HepG2 (cell line): ENCODE measurements around the gene PARP8. TPM values are rescaled to one million over a fixed set of nuclear protein-coding genes. Genes with fewer than 3 reads are reported as not detected.
"Not testable (repeated sequence)": the region's sequence is repeated elsewhere in the genome, so short reads cannot be mapped to it uniquely, and the experiment has no call there.

ENCODE experiments used
- ATAC-seq: fragments of 200-7000 bp; cut with Tn5 transposase; 3 replicates; pipeline ENCODE4 v1.9.1; 2020; ENCODE audit warnings: mild to moderate bottlenecking, moderate library complexity
- BruUV-seq: library from RNA; stranded (reverse); fragments of 400-500 nt; replicated peaks from 2 replicates; lab custom pipeline; 2021; lab: Mats Ljungman, UMichigan
- CTCF ChIA-PET: fragments of 300-600 bp; formaldehyde crosslinking; extraction: SDS; loops from one replicate; lab custom pipeline; 2021; ENCODE audit warnings: low total read pairs, inconsistent platforms, low intra/inter-chr PET ratio; lab: Yijun Ruan, JAX
- POLR2A ChIA-PET: fragments of 350-600 bp; sonication (Branson Sonifier 250); formaldehyde crosslinking; loops from one replicate; lab custom pipeline; 2020; ENCODE audit warnings: antibody characterized with exemption, inconsistent platforms; lab: Yijun Ruan, JAX
- DNase-seq: peaks from one replicate; pipeline ENCODE4 v3.0.0-alpha.2; 2015; ENCODE audit warnings: low spot score
- FAIRE-seq: peaks from 3 replicates; lab custom pipeline; 2011; peaks lifted over from hg19 to GRCh38; lab: Jason Lieb, UNC
- H2AFZ ChIP-seq: one replicate; pipeline ENCODE4 v1.6.1; 2011; ENCODE audit warnings: low read length, inconsistent platforms
- H3K27ac ChIP-seq: fragments of 300-600 bp; 3 replicates; pipeline ENCODE4 v1.8.0; 2011; ENCODE audit warnings: mixed run types, mild to moderate bottlenecking, mixed read lengths, low read length, inconsistent platforms; ENCODE audit not compliant: insufficient read depth; ENCODE audit errors: extremely low read length
- H3K27me3 ChIP-seq, 2 experiments: fragments of 200-600 bp in 1 of 2; 2 replicates in 1 of 2; 3 replicates in 1 of 2; pipeline versions ENCODE4 v1.6.0 to v1.8.0; 2011; ENCODE audit warnings: low read length in 2 of 2, mild to moderate bottlenecking in 2 of 2, moderate library complexity in 2 of 2, inconsistent platforms in 1 of 2; ENCODE audit not compliant: insufficient read depth in 2 of 2, control insufficient read depth in 1 of 2
- H3K36me3 ChIP-seq, 2 experiments: fragments of 200-600 bp in 1 of 2; replicated peaks in 1 of 2; 2 replicates in 1 of 2; 3 replicates in 1 of 2; pipeline versions ENCODE4 v1.5.1 to v1.8.0; 2011; ENCODE audit warnings: low read length in 2 of 2, inconsistent platforms in 1 of 2; ENCODE audit not compliant: insufficient read depth in 2 of 2, control insufficient read depth in 1 of 2
- H3K4me1 ChIP-seq: 2 replicates; pipeline ENCODE4 v1.5.1; 2012; ENCODE audit warnings: low read length, inconsistent platforms; ENCODE audit not compliant: insufficient read depth
- H3K4me2 ChIP-seq: 2 replicates; pipeline ENCODE4 v1.6.0; 2011; ENCODE audit warnings: low read depth, low read length, inconsistent platforms
- H3K4me3 ChIP-seq, 3 experiments: fragments of 200-600 bp in 1 of 3; sonication (generic), shearing (Covaris generic) in 1 of 3; replicated peaks in 1 of 3; 2 replicates each; pipeline ENCODE4 v1.5.1; 2011 to 2016; ENCODE audit warnings: low read length in 3 of 3, inconsistent platforms in 2 of 3, low read depth in 2 of 3, mild to moderate bottlenecking in 2 of 3, control low read depth in 1 of 3, mixed read lengths in 1 of 3; ENCODE audit not compliant: insufficient read depth in 1 of 3
- H3K79me2 ChIP-seq: one replicate; pipeline ENCODE4 v1.6.1; 2011; ENCODE audit warnings: low read length, inconsistent platforms; ENCODE audit not compliant: insufficient read depth
- H3K9ac ChIP-seq: 2 replicates; pipeline ENCODE4 v1.6.0; 2011; ENCODE audit warnings: mild to moderate bottlenecking, low read depth, low read length, inconsistent platforms; ENCODE audit not compliant: insufficient read depth
- H3K9me3 ChIP-seq: 2 replicates; pipeline ENCODE4 v1.5.1; 2012; ENCODE audit warnings: mild to moderate bottlenecking, low read length
- H4K20me1 ChIP-seq: 2 replicates; pipeline ENCODE4 v1.6.0; 2011; ENCODE audit warnings: inconsistent platforms, mild to moderate bottlenecking, low read length, moderate library complexity; ENCODE audit not compliant: insufficient read depth
- CBX1 ChIP-seq: IDR thresholded peaks from one replicate; pipeline ENCODE4 v1.6.1; 2016; ENCODE audit warnings: antibody characterized with exemption, low read depth
- ZNF7 ChIP-seq: IDR thresholded peaks from 2 replicates; pipeline ENCODE4 v1.6.1; 2016; ENCODE audit warnings: missing biosample characterization, missing genetic modification reagents
- WGBS: methylation state at CpG from one replicate; pipeline ENCODE4 v1.1.6; 2017; ENCODE audit warnings: low lambda C conversion rate; 5-methylcytosine and 5-hydroxymethylcytosine counted together
- in situ Hi-C: cut with HindIII; loops from 2 replicates; pipeline ENCODE4 v1.10.0; 2017; ENCODE audit warnings: low pct_unique_long_range_greater_than_20kb; ENCODE audit not compliant: extremely low pct_ligation_motif_present
- intact Hi-C: fragments of 100-400 bp; cut with micrococcal nuclease; formaldehyde crosslinking; loops from one replicate; pipeline ENCODE4 v1.10.0; 2022; ENCODE audit not compliant: unreplicated experiment
- polyA plus RNA-seq, 8 experiments: library from polyadenylated mRNA; depleted of rRNA in 3 of 8; stranded (reverse) in 7 of 8; unstranded in 1 of 8; fragments of >200 nt; fragmentation: Illumina TruSeq in 4 of 8; extraction: Trizol in 4 of 8; gene quantifications; 2 replicates each; pipeline versions ENCODE4 v1.2.1 to v1.2.3, GENCODE V29; 2011 to 2016; ENCODE audit warnings: low read depth in 4 of 8, missing spikeins in 1 of 8, mixed read lengths in 1 of 8; ENCODE audit not compliant: insufficient read depth in 1 of 8
- total RNA-seq, 5 experiments: library from RNA; depleted of rRNA; stranded (reverse); fragments of >200 nt; fragmentation: Illumina TruSeq; extraction: Trizol; gene quantifications; 2 replicates each; pipeline ENCODE4 v1.2.3, GENCODE V29; 2016; ENCODE audit warnings: low read depth in 1 of 5
- TF ChIP-seq, protein P1 (sequence below): sonication (generic); formaldehyde crosslinking; IDR thresholded peaks from 2 replicates; pipeline ENCODE4 v1.4.0; 2020; ENCODE audit warnings: mild to moderate bottlenecking, missing genetic modification reagents

The PARP8 gene
- total and polyA plus RNA-seq, 2 of the 13 experiments (the other 11 are each of a cell fraction or from before 2014, with no cell fraction given) = 0.11 to 0.29 TPM

DNA sequence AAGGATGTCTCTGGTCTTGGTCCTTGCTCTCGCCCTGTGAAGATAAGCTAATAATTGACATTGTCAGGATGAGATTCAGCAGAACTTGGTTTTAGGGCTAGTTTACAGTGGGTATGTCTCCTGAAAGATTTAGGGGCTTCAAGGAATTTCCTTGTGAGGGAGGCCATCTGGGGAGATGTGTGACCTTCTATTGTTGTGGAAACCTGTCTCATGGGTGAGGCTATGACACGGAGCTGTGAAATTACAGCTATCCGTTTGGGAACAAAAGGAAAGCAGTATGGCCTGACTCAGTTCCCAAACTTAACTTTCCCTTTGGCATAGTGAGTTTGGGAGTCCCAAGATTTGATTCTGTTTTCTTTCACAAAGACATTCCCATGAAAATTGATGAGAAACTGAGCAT is 142.0 kb downstream of the PARP8 start (continued):
- TF ChIP-seq, protein P1, sequence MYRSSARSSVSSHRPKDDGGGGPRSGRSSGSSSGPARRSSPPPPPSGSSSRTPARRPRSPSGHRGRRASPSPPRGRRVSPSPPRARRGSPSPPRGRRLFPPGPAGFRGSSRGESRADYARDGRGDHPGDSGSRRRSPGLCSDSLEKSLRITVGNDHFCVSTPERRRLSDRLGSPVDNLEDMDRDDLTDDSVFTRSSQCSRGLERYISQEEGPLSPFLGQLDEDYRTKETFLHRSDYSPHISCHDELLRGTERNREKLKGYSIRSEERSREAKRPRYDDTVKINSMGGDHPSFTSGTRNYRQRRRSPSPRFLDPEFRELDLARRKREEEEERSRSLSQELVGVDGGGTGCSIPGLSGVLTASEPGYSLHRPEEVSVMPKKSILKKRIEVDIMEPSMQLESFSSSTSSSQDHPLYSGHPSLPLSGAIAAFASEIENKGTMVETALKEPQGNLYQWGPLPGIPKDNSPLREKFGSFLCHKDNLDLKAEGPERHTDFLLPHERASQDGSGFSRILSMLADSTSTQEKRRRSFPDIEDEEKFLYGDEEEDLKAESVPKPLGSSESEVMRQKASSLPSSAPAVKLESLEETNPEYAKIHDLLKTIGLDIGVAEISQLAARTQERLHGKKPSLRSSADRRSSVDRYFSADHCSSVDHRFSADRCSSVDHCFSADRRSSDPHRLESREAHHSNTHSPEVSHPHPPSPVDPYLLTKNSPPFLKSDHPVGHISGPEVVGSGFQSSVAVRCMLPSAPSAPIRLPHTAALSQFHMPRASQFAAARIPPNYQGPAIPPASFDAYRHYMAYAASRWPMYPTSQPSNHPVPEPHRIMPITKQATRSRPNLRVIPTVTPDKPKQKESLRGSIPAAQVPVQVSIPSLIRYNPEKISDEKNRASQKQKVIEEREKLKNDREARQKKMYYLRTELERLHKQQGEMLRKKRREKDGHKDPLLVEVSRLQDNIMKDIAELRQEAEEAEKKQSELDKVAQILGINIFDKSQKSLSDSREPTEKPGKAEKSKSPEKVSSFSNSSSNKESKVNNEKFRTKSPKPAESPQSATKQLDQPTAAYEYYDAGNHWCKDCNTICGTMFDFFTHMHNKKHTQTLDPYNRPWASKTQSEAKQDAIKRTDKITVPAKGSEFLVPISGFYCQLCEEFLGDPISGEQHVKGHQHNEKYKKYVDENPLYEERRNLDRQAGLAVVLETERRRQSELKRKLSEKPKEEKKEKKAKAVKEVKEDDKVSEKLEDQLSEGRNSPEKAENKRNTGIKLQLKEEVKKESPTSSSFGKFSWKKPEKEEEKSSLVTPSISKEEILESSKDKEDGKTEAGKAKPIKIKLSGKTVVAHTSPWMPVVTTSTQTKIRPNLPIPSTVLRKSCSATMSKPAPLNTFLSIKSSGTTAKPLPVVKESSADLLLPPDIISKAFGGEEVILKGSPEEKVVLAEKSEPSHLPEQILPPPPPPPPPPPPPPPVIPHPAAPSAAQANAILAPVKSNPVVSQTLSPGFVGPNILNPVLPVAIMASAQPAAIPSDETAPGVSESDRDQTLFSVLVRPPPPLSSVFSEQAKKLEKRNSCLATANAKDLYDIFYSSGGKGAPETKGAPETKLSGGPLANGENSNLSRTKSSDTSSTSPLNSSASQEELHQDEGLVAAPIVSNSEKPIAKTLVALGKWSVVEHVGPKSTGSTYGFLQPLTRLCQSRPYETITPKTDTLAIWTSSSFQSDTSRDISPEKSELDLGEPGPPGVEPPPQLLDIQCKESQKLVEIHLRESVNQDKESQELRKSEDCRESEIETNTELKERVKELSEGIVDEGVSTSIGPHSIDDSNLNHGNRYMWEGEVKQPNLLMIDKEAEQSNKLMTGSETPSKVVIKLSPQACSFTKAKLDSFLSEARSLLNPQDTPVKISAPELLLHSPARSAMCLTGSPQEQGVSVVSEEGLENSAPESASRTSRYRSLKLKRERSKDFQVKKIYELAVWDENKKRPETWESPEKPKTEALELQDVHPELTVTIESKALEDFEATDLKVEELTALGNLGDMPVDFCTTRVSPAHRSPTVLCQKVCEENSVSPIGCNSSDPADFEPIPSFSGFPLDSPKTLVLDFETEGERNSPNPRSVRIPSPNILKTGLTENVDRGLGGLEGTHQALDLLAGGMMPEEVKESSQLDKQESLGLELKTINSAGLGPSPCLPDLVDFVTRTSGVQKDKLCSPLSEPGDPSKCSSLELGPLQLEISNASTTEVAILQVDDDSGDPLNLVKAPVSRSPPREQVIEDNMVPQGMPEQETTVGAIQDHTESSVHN (CRISPR knock-in tag) = no peak
- TF ChIP-seq CBX1 (no peak), ZNF7 (CRISPR knock-in tag) (no peak)

DNA sequence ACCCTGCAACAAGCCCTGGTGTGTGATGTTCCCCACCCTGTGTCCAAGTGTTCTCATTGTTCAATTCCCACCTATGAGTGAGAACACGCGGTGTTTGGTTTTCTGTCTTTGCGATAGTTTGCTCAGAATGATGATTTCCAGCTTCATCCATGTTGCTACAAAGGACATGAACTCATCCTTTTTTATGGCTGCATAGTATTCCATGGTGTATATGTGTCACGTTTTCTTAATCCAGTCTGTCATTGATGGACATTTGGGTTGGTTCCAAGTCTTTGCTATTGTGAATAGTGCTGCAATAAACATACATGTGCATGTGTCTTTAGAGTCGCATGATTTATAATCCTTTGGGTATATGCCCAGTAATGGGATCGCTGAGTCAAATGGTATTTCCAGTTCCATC is 145.3 kb downstream of the PARP8 start:
- CTCF ChIA-PET, ATAC-seq, in situ Hi-C loops, H2AFZ ChIP-seq, H3K79me2 ChIP-seq, POLR2A ChIA-PET, H3K9me3 ChIP-seq, H3K36me3 ChIP-seq, DNase-seq, H3K4me2 ChIP-seq, BruUV-seq, H3K4me3 ChIP-seq, H3K4me1 ChIP-seq, H3K27ac ChIP-seq, H3K9ac ChIP-seq, H3K27me3 ChIP-seq, intact Hi-C loops, H4K20me1 ChIP-seq, FAIRE-seq: not testable (repeated sequence)
- WGBS = 57% methylated on average over 5 of the region's 6 CpGs
